Measurements from ENCODE around the gene PHEX.

DNA sequence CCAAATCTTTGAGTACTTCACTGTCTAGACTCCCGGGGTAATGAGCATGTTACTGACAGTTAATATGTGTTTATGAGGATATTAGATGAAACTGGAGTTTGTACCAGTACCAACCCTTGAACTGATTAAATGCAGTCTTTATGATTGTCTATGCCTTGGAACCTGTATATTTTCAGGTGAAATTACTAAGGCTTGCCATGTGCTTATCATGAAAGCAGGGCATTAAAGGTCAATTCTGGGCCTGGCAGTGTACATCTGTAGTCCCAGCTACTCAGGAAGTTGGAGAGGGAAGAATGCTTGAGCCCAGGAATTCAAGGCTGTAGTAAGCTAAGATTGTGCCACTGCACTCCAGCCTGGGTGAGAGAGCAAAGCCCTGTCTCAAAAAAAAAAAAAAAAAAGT lies 27.6 kb downstream of the PHEX start:
- TF ChIP-seq CTCF (IDR thresholded peaks at IDR 0.05) (no peak), POLR2A (IDR thresholded peaks at IDR 0.05) (no peak)

All from adrenal gland (tissue), 5 donors.